Thymus (tissue), 11 donors: ENCODE measurements around the gene HOXB5. TPM values are rescaled to one million over a fixed set of nuclear protein-coding genes. Genes with fewer than 3 reads are reported as not detected.

Experiments
- DNase-seq, 9 donors: peaks; one replicate each; pipeline ENCODE4 v3.0.0-alpha.2; 2013; ENCODE audit warnings: low spot score in 9 of 9, low read depth in 6 of 9, missing footprints in 1 of 9
- H3K27ac ChIP-seq, 2 donors: one replicate each; pipeline ENCODE4 v1.5.1; 2013; ENCODE audit warnings: control low read depth in 1 of 2, low read depth in 1 of 2, low read length in 1 of 2, mild to moderate bottlenecking in 1 of 2, moderate library complexity in 1 of 2
- H3K27me3 ChIP-seq, 2 donors: one replicate each; pipeline ENCODE4 v1.5.1; 2013; ENCODE audit warnings: low read length in 1 of 2; ENCODE audit not compliant: control insufficient read depth in 2 of 2, insufficient read depth in 1 of 2
- H3K36me3 ChIP-seq, 2 donors: one replicate each; pipeline ENCODE4 v1.5.1; 2013; ENCODE audit warnings: low read length in 1 of 2, mild to moderate bottlenecking in 1 of 2, moderate library complexity in 1 of 2; ENCODE audit not compliant: control insufficient read depth in 2 of 2, insufficient read depth in 2 of 2
- H3K4me1 ChIP-seq, 2 donors: one replicate each; pipeline ENCODE4 v1.5.1; 2013; ENCODE audit warnings: low read length in 2 of 2; ENCODE audit not compliant: control insufficient read depth in 2 of 2, insufficient read depth in 2 of 2
- H3K4me3 ChIP-seq, 2 donors: one replicate each; pipeline ENCODE4 v1.5.1; 2013; ENCODE audit warnings: low read length in 2 of 2, control low read depth in 1 of 2, mild to moderate bottlenecking in 1 of 2
- H3K9me3 ChIP-seq, 2 donors: one replicate each; pipeline ENCODE4 v1.5.1; 2013; ENCODE audit warnings: low read length in 1 of 2, mild to moderate bottlenecking in 1 of 2; ENCODE audit not compliant: control insufficient read depth in 2 of 2, insufficient read depth in 1 of 2
- WGBS: extraction: QIAGEN DNeasy Blood & Tissue Kit; methylation state at CpG from one replicate; pipeline ENCODE4 v1.1.7; 2013; 5-methylcytosine and 5-hydroxymethylcytosine counted together
- polyA plus RNA-seq: library from polyadenylated mRNA; stranded (reverse); fragments of 200-250 nt; gene quantifications from one replicate; pipeline ENCODE4 v1.2.3, GENCODE V29; 2013
- total RNA-seq: library from RNA; stranded (reverse); fragments of 120-200 nt; gene quantifications from one replicate; pipeline ENCODE4 v1.2.4, GENCODE V29; 2013
- donor health status: healthy.

Gene HOXB5
- total and polyA plus RNA-seq, 2 donors: 0.16 TPM; not detected in 1

DNA sequence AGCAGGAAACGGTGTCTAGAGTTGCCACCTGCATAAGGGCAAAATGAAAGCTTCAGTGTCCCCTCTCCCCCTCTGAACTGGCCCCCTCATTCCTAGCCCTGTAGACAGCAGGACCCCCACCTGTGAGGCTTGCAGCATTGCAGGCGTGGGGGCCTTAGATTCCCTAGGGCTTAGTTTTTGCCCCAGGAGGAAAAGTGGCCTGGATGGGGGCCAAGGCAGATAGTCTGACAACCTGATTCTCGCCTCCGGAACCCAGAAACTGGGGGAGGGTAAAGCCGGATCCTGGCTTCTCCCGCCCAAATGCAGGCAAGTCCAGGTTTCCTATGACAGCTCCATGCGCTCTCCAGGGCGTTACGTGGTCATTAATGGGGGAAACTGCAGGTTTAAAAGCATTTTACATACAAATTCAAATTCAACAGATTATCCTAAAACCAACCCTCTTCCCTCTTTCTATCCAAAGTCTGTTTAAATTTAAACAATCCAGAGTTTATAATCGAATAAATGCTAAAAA, 11.9 kb upstream of the HOXB5 start:
- H3K27me3 ChIP-seq: peaks cover 86 to 100% of the 10 kb centered on the region in 2 donors
- no peak overlapping the region for H3K27ac ChIP-seq
- H3K36me3 ChIP-seq: no peaks in the 10 kb centered on the region
- H3K4me1 ChIP-seq: peaks cover 5 to 9% of the 10 kb centered on the region in 2 donors
- 88% methylated on average over 10 of the region's 10 CpGs for WGBS
- DNase-seq: no peak
- H3K9me3 ChIP-seq: peaks cover 0 to 29% of the 10 kb centered on the region in 2 donors
- H3K4me3 ChIP-seq: no peak overlapping the region

- Histone ChIP-seq H3K27me3 (peaks cover 86 to 100% of the 10 kb centered on the region in 2 donors), H3K27ac (no peak within 1 kb of the TSS), H3K4me1 (peaks cover 0 to 3% of the 10 kb centered on the region in 2 donors), H3K4me3 (no peak within 1 kb of the TSS), H3K36me3 (no peaks in the 10 kb centered on the region), H3K9me3 (peaks cover 0 to 22% of the 10 kb centered on the region in 2 donors)
- no peak for DNase-seq
- WGBS: 62% methylated on average over 16 of the region's 16 CpGs
Measured at GRCh38 chr17:48604770-48605329, 11.3 kb upstream of the HOXB5 start, which contains the start of gene HOXB6. Gene HOXB6 (minus strand): TSS chr17:48604986. CDS start chr17:48598150, 6,836 bp downstream.

GRCh38 chr17:48603959-48604769, 10.6 kb upstream of the HOXB5 start:
- Histone ChIP-seq H3K36me3 (no peaks in the 10 kb centered on the region), H3K27ac (no peak overlapping the region), H3K9me3 (peaks cover 0 to 21% of the 10 kb centered on the region in 2 donors), H3K4me1 (peaks cover 0 to 2% of the 10 kb centered on the region in 2 donors), H3K27me3 (peaks cover 86 to 100% of the 10 kb centered on the region in 2 donors), H3K4me3 (no peak overlapping the region)
- no peak for DNase-seq
- 39% methylated on average over 21 of the region's 21 CpGs for WGBS

GRCh38 chr17:48601539-48602425, 8.2 kb upstream of the HOXB5 start:
- H3K4me3 ChIP-seq: no peak overlapping the region
- peaks cover 95 to 100% of the 10 kb centered on the region in 2 donors for H3K27me3 ChIP-seq
- no peaks in the 10 kb centered on the region for H3K36me3 ChIP-seq
- no peak overlapping the region for H3K27ac ChIP-seq
- peaks cover 0 to 25% of the 10 kb centered on the region in 2 donors for H3K9me3 ChIP-seq
- peaks cover 0 to 15% of the 10 kb centered on the region in 2 donors for H3K4me1 ChIP-seq
- DNase-seq: no peak
- 42% methylated on average over 35 of the region's 35 CpGs for WGBS

- no peak overlapping the region for H3K27ac ChIP-seq
- H3K4me1 ChIP-seq: peaks cover 0 to 20% of the 10 kb centered on the region in 2 donors
- peaks cover 0 to 25% of the 10 kb centered on the region in 2 donors for H3K9me3 ChIP-seq
- H3K36me3 ChIP-seq: no peaks in the 10 kb centered on the region
- H3K27me3 ChIP-seq: peaks cover 97 to 100% of the 10 kb centered on the region in 2 donors
- DNase-seq: no peak
- H3K4me3 ChIP-seq: no peak overlapping the region
- WGBS: 88% methylated on average over 4 of the region's 4 CpGs
Measured at GRCh38 chr17:48601207-48601538, 7.6 kb upstream of the HOXB5 start.

GRCh38 chr17:48600244-48601098, 6.9 kb upstream of the HOXB5 start:
- Histone ChIP-seq H3K27ac (no peak overlapping the region), H3K36me3 (no peaks in the 10 kb centered on the region), H3K27me3 (peaks cover 97 to 100% of the 10 kb centered on the region in 2 donors), H3K9me3 (peaks cover 0 to 25% of the 10 kb centered on the region in 2 donors), H3K4me1 (peaks cover 0 to 24% of the 10 kb centered on the region in 2 donors), H3K4me3 (no peak overlapping the region)
- 93% methylated on average over 17 of the region's 17 CpGs for WGBS
- no peak for DNase-seq

- 92% methylated on average over 5 of the region's 5 CpGs for WGBS
- Histone ChIP-seq H3K36me3 (peaks cover 0 to 4% of the 10 kb centered on the region in 2 donors), H3K27me3 (peaks cover 97 to 100% of the 10 kb centered on the region in 2 donors), H3K4me3 (no peak overlapping the region), H3K4me1 (peaks cover 0 to 24% of the 10 kb centered on the region in 2 donors), H3K9me3 (peaks cover 0 to 25% of the 10 kb centered on the region in 2 donors), H3K27ac (no peak overlapping the region)
- no peak for DNase-seq
Measured at GRCh38 chr17:48599354-48599753, 5.8 kb upstream of the HOXB5 start.

DNA sequence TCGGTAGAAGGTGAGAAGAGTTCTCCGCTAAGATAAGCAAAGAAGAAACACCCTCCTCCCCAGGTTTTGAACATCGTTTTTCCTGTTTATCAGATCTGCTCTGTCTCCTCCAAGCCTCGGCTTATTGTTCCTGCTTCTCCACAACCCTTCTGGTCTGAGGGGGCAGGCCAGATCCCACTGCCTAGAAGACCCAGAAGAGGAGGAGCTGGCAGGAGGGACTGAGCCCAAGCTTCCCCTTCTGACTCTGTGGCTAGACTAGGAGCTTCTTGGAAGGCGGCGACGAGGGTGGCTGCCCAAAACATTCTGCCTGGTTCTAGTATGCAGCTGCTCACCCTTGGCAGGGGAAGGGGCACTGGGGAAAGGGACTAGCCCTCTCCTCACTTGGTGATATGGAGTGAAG, 5.2 kb upstream of the HOXB5 start:
- peaks cover 0 to 4% of the 10 kb centered on the region in 2 donors for H3K36me3 ChIP-seq
- no peak for DNase-seq
- peaks cover 97 to 100% of the 10 kb centered on the region in 2 donors for H3K27me3 ChIP-seq
- H3K4me3 ChIP-seq: no peak overlapping the region
- WGBS: 73% methylated on average over 7 of the region's 7 CpGs
- H3K4me1 ChIP-seq: peaks cover 0 to 24% of the 10 kb centered on the region in 2 donors
- H3K9me3 ChIP-seq: peaks cover 0 to 19% of the 10 kb centered on the region in 2 donors
- H3K27ac ChIP-seq: no peak overlapping the region
